Measurements from ENCODE around the gene RGSL1. TPM values are rescaled to one million over a fixed set of nuclear protein-coding genes. Genes with fewer than 3 reads are reported as not detected.

The RGSL1 gene
- total RNA-seq, 1 donor from 2014 or later, result not detected

GRCh38 chr1:182552527-182552926, 102.6 kb downstream of the RGSL1 start:
- Histone ChIP-seq H3K4me1 (no peaks in the 10 kb centered on the region), H3K4me3 (no peak overlapping the region), H3K36me3 (no peaks in the 10 kb centered on the region), H3K9me3 (no peaks in the 10 kb centered on the region), H3K27ac (no peak overlapping the region), H3K27me3 (no peaks in the 10 kb centered on the region)
- DNase-seq (no peak), ATAC-seq (no peak)
- intact Hi-C loops (cut with DNase I), result no loop called here
- no peak for TF ChIP-seq CTCF (IDR thresholded peaks at IDR 0.05)

GRCh38 chr1:182555493-182555892, 105.5 kb downstream of the RGSL1 start:
- Histone ChIP-seq H3K9me3 (no peaks in the 10 kb centered on the region), H3K27me3 (no peaks in the 10 kb centered on the region), H3K4me3 (no peak overlapping the region), H3K36me3 (no peaks in the 10 kb centered on the region), H3K4me1 (no peaks in the 10 kb centered on the region), H3K27ac (no peak overlapping the region)
- intact Hi-C loops (cut with DNase I), result no loop called here
- ATAC-seq (no peak), DNase-seq (no peak)
- TF ChIP-seq CTCF (IDR thresholded peaks at IDR 0.05), result no peak

GRCh38 chr1:182556279-182556678, 106.3 kb downstream of the RGSL1 start:
- ATAC-seq (no peak), DNase-seq (no peak)
- H3K4me3 ChIP-seq, result no peak overlapping the region
- H3K27me3 ChIP-seq, result no peaks in the 10 kb centered on the region
- intact Hi-C loops (cut with DNase I), result no loop called here
- no peaks in the 10 kb centered on the region for H3K36me3 ChIP-seq
- H3K9me3 ChIP-seq, result no peaks in the 10 kb centered on the region
- no peaks in the 10 kb centered on the region for H3K4me1 ChIP-seq
- no peak overlapping the region for H3K27ac ChIP-seq
- TF ChIP-seq CTCF (IDR thresholded peaks at IDR 0.05), result no peak

GRCh38 chr1:182560392-182560984, 110.5 kb downstream of the RGSL1 start:
- ATAC-seq (no peak), DNase-seq (no peak)
- Histone ChIP-seq H3K9me3 (no peaks in the 10 kb centered on the region), H3K27ac (no peak overlapping the region), H3K4me3 (no peak overlapping the region), H3K4me1 (no peaks in the 10 kb centered on the region), H3K27me3 (no peaks in the 10 kb centered on the region), H3K36me3 (no peaks in the 10 kb centered on the region)
- intact Hi-C loops (cut with DNase I), result no loop called here
- no peak for TF ChIP-seq CTCF (IDR thresholded peaks at IDR 0.05)

GRCh38 chr1:182561456-182561855, 111.5 kb downstream of the RGSL1 start:
- no peak overlapping the region for H3K27ac ChIP-seq
- no peaks in the 10 kb centered on the region for H3K9me3 ChIP-seq
- intact Hi-C loops (cut with DNase I), result no loop called here
- no peaks in the 10 kb centered on the region for H3K27me3 ChIP-seq
- no peak overlapping the region for H3K4me3 ChIP-seq
- TF ChIP-seq CTCF (IDR thresholded peaks at IDR 0.05), result no peak
- DNase-seq (no peak), ATAC-seq (no peak)
- H3K36me3 ChIP-seq, result no peaks in the 10 kb centered on the region
- no peaks in the 10 kb centered on the region for H3K4me1 ChIP-seq

GRCh38 chr1:182563095-182563494, 113.1 kb downstream of the RGSL1 start:
- no peak overlapping the region for H3K4me3 ChIP-seq
- H3K27me3 ChIP-seq, result no peaks in the 10 kb centered on the region
- intact Hi-C loops (cut with DNase I), result no loop called here
- H3K36me3 ChIP-seq, result no peaks in the 10 kb centered on the region
- DNase-seq, result no peak
- H3K4me1 ChIP-seq, result no peaks in the 10 kb centered on the region
- no peak for TF ChIP-seq CTCF (IDR thresholded peaks at IDR 0.05)
- H3K9me3 ChIP-seq, result no peaks in the 10 kb centered on the region
- no peak overlapping the region for H3K27ac ChIP-seq
- no peak for ATAC-seq

Measured in upper lobe of right lung (tissue), 1 donor.